Measurements from ENCODE around the gene ANO6.

DNA sequence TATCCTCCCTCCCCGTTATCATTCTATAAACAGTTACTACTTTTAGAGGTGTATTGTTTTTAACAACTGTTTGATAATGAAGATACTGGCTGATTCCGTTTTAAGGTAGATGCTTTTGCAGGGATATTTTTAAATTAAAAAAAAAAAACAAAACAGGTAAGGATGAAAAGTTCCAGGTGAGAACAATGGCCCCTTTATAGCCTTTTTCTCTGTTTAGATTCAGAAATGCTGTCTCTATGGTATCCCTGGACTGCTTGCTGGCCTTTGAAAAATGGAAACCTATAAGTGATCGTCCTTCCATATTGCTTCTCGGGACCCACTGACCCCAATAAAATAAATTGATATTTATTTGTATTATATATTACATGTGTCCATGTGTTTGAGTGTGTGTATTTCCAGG, 23.2 kb upstream of the ANO6 start:
- TF ChIP-seq, protein P1, sequence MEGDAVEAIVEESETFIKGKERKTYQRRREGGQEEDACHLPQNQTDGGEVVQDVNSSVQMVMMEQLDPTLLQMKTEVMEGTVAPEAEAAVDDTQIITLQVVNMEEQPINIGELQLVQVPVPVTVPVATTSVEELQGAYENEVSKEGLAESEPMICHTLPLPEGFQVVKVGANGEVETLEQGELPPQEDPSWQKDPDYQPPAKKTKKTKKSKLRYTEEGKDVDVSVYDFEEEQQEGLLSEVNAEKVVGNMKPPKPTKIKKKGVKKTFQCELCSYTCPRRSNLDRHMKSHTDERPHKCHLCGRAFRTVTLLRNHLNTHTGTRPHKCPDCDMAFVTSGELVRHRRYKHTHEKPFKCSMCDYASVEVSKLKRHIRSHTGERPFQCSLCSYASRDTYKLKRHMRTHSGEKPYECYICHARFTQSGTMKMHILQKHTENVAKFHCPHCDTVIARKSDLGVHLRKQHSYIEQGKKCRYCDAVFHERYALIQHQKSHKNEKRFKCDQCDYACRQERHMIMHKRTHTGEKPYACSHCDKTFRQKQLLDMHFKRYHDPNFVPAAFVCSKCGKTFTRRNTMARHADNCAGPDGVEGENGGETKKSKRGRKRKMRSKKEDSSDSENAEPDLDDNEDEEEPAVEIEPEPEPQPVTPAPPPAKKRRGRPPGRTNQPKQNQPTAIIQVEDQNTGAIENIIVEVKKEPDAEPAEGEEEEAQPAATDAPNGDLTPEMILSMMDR (optimal IDR thresholded peaks at IDR 0.05 in 1 of 3, IDR thresholded peaks at IDR 0.05 in 1 of 3, conservative IDR thresholded peaks at IDR 0.05 in 1 of 3; ENCODE audit: extremely low read depth in 1 of 3, insufficient read depth in 2 of 3, low read length in 3 of 3) = no peak
- TF ChIP-seq EZH2 (IDR thresholded peaks at IDR 0.05; ENCODE audit: low read length) = no peak

All from keratinocyte (primary cell).